PC-3 (cell line): ENCODE data around the gene ADAMTSL3. TPM values are rescaled to one million over a fixed set of nuclear protein-coding genes. Genes with fewer than 3 reads are reported as not detected.

ENCODE experiments used
- ATAC-seq: fragments of 200-7000 bp; cut with Tn5 transposase; 2 replicates; pipeline ENCODE4 v1.9.1; 2020; ENCODE audit warnings: mild to moderate bottlenecking, moderate library complexity
- BruUV-seq: library from RNA; stranded (reverse); fragments of 400-500 nt; replicated peaks from 2 replicates; lab custom pipeline; 2021; lab: Mats Ljungman, UMichigan
- CTCF ChIA-PET: fragments of 300-600 bp; sonication (Branson Sonifier 250); formaldehyde crosslinking; loops from one replicate; lab custom pipeline; 2022; ENCODE audit warnings: antibody characterized with exemption; lab: Charles Lee
- POLR2A ChIA-PET: fragments of 300-600 bp; sonication (Branson Sonifier 250); formaldehyde crosslinking; loops from one replicate; lab custom pipeline; 2022; ENCODE audit warnings: antibody characterized with exemption; ENCODE audit not compliant: unreplicated experiment; lab: Charles Lee
- DNase-seq: peaks from one replicate; pipeline ENCODE4 v3.0.0-alpha.2; 2015
- H2AFZ ChIP-seq: fragments of 300-600 bp; sonication (generic); 2 replicates; pipeline ENCODE4 v1.6.0; 2016; ENCODE audit warnings: antibody characterized with exemption, low read length
- H3F3A ChIP-seq: fragments of 300-600 bp; sonication (generic); one replicate; pipeline ENCODE4 v1.6.0; 2017; ENCODE audit warnings: antibody characterized with exemption, low read length, control low read depth, mild to moderate bottlenecking; ENCODE audit not compliant: unreplicated experiment
- H3K27ac ChIP-seq: fragments of 300-600 bp; sonication (generic); 2 replicates; pipeline ENCODE4 v1.5.1; 2016; ENCODE audit warnings: mild to moderate bottlenecking, low read length
- H3K27me3 ChIP-seq: fragments of 300-600 bp; sonication (generic); 2 replicates; pipeline ENCODE4 v1.6.1; 2016; ENCODE audit warnings: low read length, mixed read lengths
- H3K36me3 ChIP-seq: fragments of 300-600 bp; sonication (generic); 2 replicates; pipeline ENCODE4 v1.6.1; 2016; ENCODE audit warnings: low read depth, mixed run types, low read length, mixed read lengths
- H3K4me1 ChIP-seq: fragments of 300-600 bp; sonication (generic); 2 replicates; pipeline ENCODE4 v1.5.1; 2016; ENCODE audit warnings: low read length; ENCODE audit not compliant: insufficient read depth
- H3K4me2 ChIP-seq: fragments of 300-600 bp; sonication (generic); 2 replicates; pipeline ENCODE4 v1.6.0; 2016; ENCODE audit warnings: low read length
- H3K4me3 ChIP-seq: fragments of 300-600 bp; sonication (generic); 2 replicates; pipeline ENCODE4 v1.5.1; 2016; ENCODE audit warnings: mild to moderate bottlenecking, low read length, mixed read lengths
- H3K79me2 ChIP-seq: fragments of 300-600 bp; sonication (generic); 2 replicates; pipeline ENCODE4 v1.6.1; 2017; ENCODE audit warnings: low read length, mixed read lengths
- H3K9ac ChIP-seq: fragments of 300-600 bp; sonication (generic); 2 replicates; pipeline ENCODE4 v1.6.0; 2016; ENCODE audit warnings: mild to moderate bottlenecking, low read length
- H3K9me2 ChIP-seq: fragments of 300-600 bp; sonication (generic); replicated peaks from 2 replicates; pipeline ENCODE4 v1.6.1; 2016; ENCODE audit warnings: mixed run types, low read length, mixed read lengths
- H3K9me3 ChIP-seq: fragments of 300-600 bp; sonication (generic); 2 replicates; pipeline ENCODE4 v1.6.1; 2016; ENCODE audit warnings: low read length, mixed read lengths
- H4K20me1 ChIP-seq: fragments of 300-600 bp; sonication (generic); 2 replicates; pipeline ENCODE4 v1.6.1; 2016; ENCODE audit warnings: low read length, mixed read lengths
- CTCF ChIP-seq: fragments of 300-600 bp; sonication (generic); conservative IDR thresholded peaks from 2 replicates; pipeline ENCODE4 v1.5.1; 2017; ENCODE audit warnings: antibody characterized with exemption, low read depth, mild to moderate bottlenecking, low read length
- EZH2 ChIP-seq: fragments of 300-600 bp; sonication (generic); IDR thresholded peaks from one replicate; pipeline ENCODE4 v1.6.1; 2017; ENCODE audit warnings: antibody characterized with exemption, mild to moderate bottlenecking, low read length; ENCODE audit not compliant: unreplicated experiment
- EZH2phosphoT487 ChIP-seq: fragments of 300-600 bp; sonication (generic); IDR thresholded peaks from 2 replicates; pipeline ENCODE4 v1.6.1; 2018; ENCODE audit warnings: mild to moderate bottlenecking, antibody characterized with exemption, low read length, borderline replicate concordance
- intact Hi-C: fragments of 100-400 bp; cut with micrococcal nuclease; formaldehyde crosslinking; loops from 2 replicates; pipeline ENCODE4 v1.9.0; 2023
- total RNA-seq: library from RNA; depleted of rRNA; stranded (reverse); fragments of >200 nt; gene quantifications from 2 replicates; pipeline ENCODE4 v1.2.3, GENCODE V29; 2014

ADAMTSL3 gene
- total RNA-seq, 1 experiment from 2014 or later, result 7.9 TPM

GRCh38 chr15:83685916-83686332 lies 32.0 kb downstream of the ADAMTSL3 start:
- Histone ChIP-seq H2AFZ (no peak overlapping the region), H3F3A (no peaks in the 10 kb centered on the region), H4K20me1 (no peaks in the 10 kb centered on the region), H3K36me3 (0 out of 2 replicates have a peak, but pooled peaks cover 4% of the 10 kb centered on the region), H3K4me3 (no peak overlapping the region), H3K27me3 (no peaks in the 10 kb centered on the region), H3K9ac (no peak overlapping the region), H3K79me2 (no peaks in the 10 kb centered on the region), H3K9me2 (no peaks in the 10 kb centered on the region), H3K9me3 (no peaks in the 10 kb centered on the region), H3K4me2 (no peak overlapping the region), H3K4me1 (no peaks in the 10 kb centered on the region), H3K27ac (no peak overlapping the region)
- intact Hi-C loops, result no loop called here
- DNase-seq, result no peak
- POLR2A ChIA-PET, result no interaction called here
- CTCF ChIA-PET, result no interaction called here
- no TSS peak for BruUV-seq
- no peak for ATAC-seq
- TF ChIP-seq CTCF, result no peak
- no peak for TF ChIP-seq EZH2phosphoT487
- TF ChIP-seq EZH2, result no peak

GRCh38 chr15:83688201-83688600 lies 34.3 kb downstream of the ADAMTSL3 start:
- ATAC-seq (no peak), DNase-seq (no peak)
- Histone ChIP-seq H3K27ac (no peak overlapping the region), H3K9me2 (no peaks in the 10 kb centered on the region), H3F3A (no peaks in the 10 kb centered on the region), H3K9me3 (no peaks in the 10 kb centered on the region), H3K4me3 (no peak overlapping the region), H3K4me1 (0 out of 2 replicates have a peak, but pooled peaks cover under 1% of the 10 kb centered on the region), H3K9ac (no peak overlapping the region), H3K36me3 (no peaks in the 10 kb centered on the region), H2AFZ (no peak overlapping the region), H3K4me2 (no peak overlapping the region), H3K79me2 (no peaks in the 10 kb centered on the region), H3K27me3 (no peaks in the 10 kb centered on the region), H4K20me1 (no peaks in the 10 kb centered on the region)
- BruUV-seq, result no TSS peak
- ChIA-PET CTCF (no interaction called here), POLR2A (no interaction called here)
- TF ChIP-seq EZH2, result no peak
- TF ChIP-seq CTCF, result no peak
- TF ChIP-seq EZH2phosphoT487, result no peak
- intact Hi-C loops, result no loop called here

GRCh38 chr15:83690676-83691075 lies 36.8 kb downstream of the ADAMTSL3 start:
- Histone ChIP-seq H2AFZ (no peak overlapping the region), H3K4me2 (no peak overlapping the region), H4K20me1 (no peaks in the 10 kb centered on the region), H3K9me2 (no peaks in the 10 kb centered on the region), H3K9ac (no peak overlapping the region), H3K27ac (no peak overlapping the region), H3K79me2 (0 out of 2 replicates have a peak, but pooled peaks cover 6% of the 10 kb centered on the region), H3K4me1 (peaks cover 25% of the 10 kb centered on the region), H3K4me3 (no peak overlapping the region), H3K36me3 (no peaks in the 10 kb centered on the region), H3F3A (peaks cover 4% of the 10 kb centered on the region), H3K27me3 (no peaks in the 10 kb centered on the region), H3K9me3 (no peaks in the 10 kb centered on the region)
- DNase-seq (no peak), ATAC-seq (no peak)
- TF ChIP-seq CTCF, result no peak
- no peak for TF ChIP-seq EZH2phosphoT487
- TF ChIP-seq EZH2, result no peak
- no TSS peak for BruUV-seq
- CTCF ChIA-PET, result no interaction called here
- POLR2A ChIA-PET, result no interaction called here
- intact Hi-C loops, result no loop called here
